ENCODE measurements around the gene LGR6.

DNA sequence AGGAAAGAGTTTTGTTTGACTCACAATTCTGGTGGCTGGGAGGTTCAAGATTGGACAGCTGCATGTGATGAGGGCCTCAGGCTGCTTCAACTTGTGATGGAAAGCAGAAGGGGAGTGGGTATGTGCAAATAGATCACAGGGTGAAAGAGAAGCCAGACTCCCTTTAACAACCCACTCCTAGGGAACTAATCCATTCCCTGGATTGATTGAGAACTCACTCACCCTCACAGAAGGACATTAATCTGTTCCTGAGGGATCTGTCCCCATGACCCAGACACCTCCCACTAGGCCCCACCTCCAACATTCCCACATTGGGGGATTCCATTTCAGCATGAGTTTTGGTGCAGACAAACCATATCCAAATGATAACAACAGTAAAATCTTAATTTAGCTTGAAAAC, 122.6 kb downstream of the LGR6 start:
- TF ChIP-seq EZH2phosphoT487 (IDR thresholded peaks at IDR 0.05; ENCODE audit: low read length) (no peak), CTCF (IDR thresholded peaks at IDR 0.05; ENCODE audit: low read length) (no peak)

All from MM.1S (cell line).